Fibroblast of gingiva (primary cell): Measurements from ENCODE around the gene AMBP.

Source experiments
- DNase-seq: peaks from one replicate; pipeline ENCODE4 v3.0.0-alpha.2; 2011; ENCODE audit warnings: low read depth

Gene AMBP

GRCh38 chr9:114112778-114113584 is 34.9 kb upstream of the AMBP start:
- DNase-seq = peak; percentile 44

GRCh38 chr9:114112325-114112724 is 34.2 kb upstream of the AMBP start:
- DNase-seq = no peak

GRCh38 chr9:114110180-114110579 is 32.1 kb upstream of the AMBP start:
- DNase-seq = peak; percentile 58

GRCh38 chr9:114109124-114109523 is 31.0 kb upstream of the AMBP start:
- no peak for DNase-seq

- DNase-seq = peak; percentile 43
Observed at GRCh38 chr9:114108016-114108833, 30.1 kb upstream of the AMBP start.

- no peak for DNase-seq
Observed at GRCh38 chr9:114107286-114108001, 29.3 kb upstream of the AMBP start.

- DNase-seq = peak; percentile 41
Observed at GRCh38 chr9:114105236-114105635, 27.1 kb upstream of the AMBP start.

- DNase-seq = no peak
Observed at GRCh38 chr9:114102484-114102883, 24.4 kb upstream of the AMBP start.

GRCh38 chr9:114100536-114100935 is 22.4 kb upstream of the AMBP start:
- no peak for DNase-seq

GRCh38 chr9:114099669-114100270 is 21.7 kb upstream of the AMBP start:
- no peak for DNase-seq

GRCh38 chr9:114098936-114099668 is 21.0 kb upstream of the AMBP start, which contains the start of gene KIF12:
TSS of gene KIF12 (minus strand) at chr9:114099292. CDS start at chr9:114099276, 16 bp downstream.
- DNase-seq = no peak

- no peak for DNase-seq
Observed at GRCh38 chr9:114098021-114098935, 20.2 kb upstream of the AMBP start.

GRCh38 chr9:114097613-114098020 is 19.5 kb upstream of the AMBP start:
- DNase-seq = no peak

- DNase-seq = no peak
Observed at GRCh38 chr9:114096866-114097612, 18.9 kb upstream of the AMBP start.

- DNase-seq = no peak
Observed at GRCh38 chr9:114096041-114096511, 18.0 kb upstream of the AMBP start.

GRCh38 chr9:114094971-114095370 is 16.9 kb upstream of the AMBP start:
- DNase-seq = no peak

GRCh38 chr9:114093761-114094505 is 15.8 kb upstream of the AMBP start:
- no peak for DNase-seq

GRCh38 chr9:114093031-114093471 is 15.0 kb upstream of the AMBP start:
- DNase-seq = no peak

- no peak for DNase-seq
Observed at GRCh38 chr9:114092336-114092735, 14.2 kb upstream of the AMBP start.
